Vagina (tissue), 2 donors: ENCODE results near the gene IMMP2L.

ENCODE experiments used
- POLR2A ChIP-seq, 2 donors: fragments of 450-650 bp; IDR thresholded peaks; one replicate each; pipeline ENCODE4 v1.6.1; 2017; ENCODE audit warnings: antibody characterized with exemption in 2 of 2, mild to moderate bottlenecking in 2 of 2, moderate library complexity in 2 of 2
- POLR2AphosphoS5 ChIP-seq, 2 donors: sonication (generic); formaldehyde crosslinking; IDR thresholded peaks; one replicate each; pipeline ENCODE4 v1.9.0; 2017; ENCODE audit warnings: antibody characterized with exemption in 2 of 2, mild to moderate bottlenecking in 2 of 2, low read depth in 1 of 2; ENCODE audit not compliant: insufficient read depth in 1 of 2
- TF ChIP-seq, protein P1 (sequence below), 3 experiments: fragments of 450-650 bp in 2 of 3; fragments of 200-600 bp in 1 of 3; sonication (generic) in 1 of 3; IDR thresholded peaks; one replicate each; pipeline ENCODE4 v1.5.1; 2017 to 2019; ENCODE audit warnings: antibody characterized with exemption in 3 of 3, mild to moderate bottlenecking in 2 of 3, moderate library complexity in 2 of 3

DNA sequence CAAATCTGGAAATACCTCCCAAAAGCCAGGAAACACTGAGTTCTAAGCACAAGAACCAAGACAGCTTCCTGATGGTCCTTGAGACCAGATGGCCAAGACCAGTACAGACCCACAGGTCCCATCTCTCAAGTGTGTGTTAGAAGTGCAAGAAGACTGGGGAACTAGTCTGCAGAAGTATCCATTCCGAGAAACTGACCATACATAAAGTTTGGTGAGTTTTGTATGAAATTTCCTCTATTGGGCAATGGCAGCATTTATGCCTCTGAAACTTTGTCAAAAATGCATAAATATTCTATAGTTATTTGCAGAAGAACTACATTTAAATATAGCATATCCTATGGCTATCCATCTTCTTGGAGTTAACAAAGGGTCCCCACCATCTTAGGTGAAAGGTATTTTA is 333.9 kb downstream of the IMMP2L start:
- TF ChIP-seq, protein P1, sequence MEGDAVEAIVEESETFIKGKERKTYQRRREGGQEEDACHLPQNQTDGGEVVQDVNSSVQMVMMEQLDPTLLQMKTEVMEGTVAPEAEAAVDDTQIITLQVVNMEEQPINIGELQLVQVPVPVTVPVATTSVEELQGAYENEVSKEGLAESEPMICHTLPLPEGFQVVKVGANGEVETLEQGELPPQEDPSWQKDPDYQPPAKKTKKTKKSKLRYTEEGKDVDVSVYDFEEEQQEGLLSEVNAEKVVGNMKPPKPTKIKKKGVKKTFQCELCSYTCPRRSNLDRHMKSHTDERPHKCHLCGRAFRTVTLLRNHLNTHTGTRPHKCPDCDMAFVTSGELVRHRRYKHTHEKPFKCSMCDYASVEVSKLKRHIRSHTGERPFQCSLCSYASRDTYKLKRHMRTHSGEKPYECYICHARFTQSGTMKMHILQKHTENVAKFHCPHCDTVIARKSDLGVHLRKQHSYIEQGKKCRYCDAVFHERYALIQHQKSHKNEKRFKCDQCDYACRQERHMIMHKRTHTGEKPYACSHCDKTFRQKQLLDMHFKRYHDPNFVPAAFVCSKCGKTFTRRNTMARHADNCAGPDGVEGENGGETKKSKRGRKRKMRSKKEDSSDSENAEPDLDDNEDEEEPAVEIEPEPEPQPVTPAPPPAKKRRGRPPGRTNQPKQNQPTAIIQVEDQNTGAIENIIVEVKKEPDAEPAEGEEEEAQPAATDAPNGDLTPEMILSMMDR (IDR thresholded peaks at IDR 0.05) = no peak
- TF ChIP-seq POLR2AphosphoS5 (IDR thresholded peaks at IDR 0.05; ENCODE audit: insufficient read depth in 1 of 2, low read depth in 1 of 2) (no peak), POLR2A (IDR thresholded peaks at IDR 0.05) (no peak)
